Measurements from ENCODE around the gene ZCCHC14.

The ZCCHC14 gene

GRCh38 chr16:87492721-87493607 is at the start of gene ZCCHC14:
Gene ZCCHC14 (minus strand): TSS chr16:87493024. CDS start chr16:87492238, 786 bp downstream.
- DNase-seq (ENCODE audit: low spot score), result peak; percentile 98

- no peak for DNase-seq (ENCODE audit: low spot score)
Observed at GRCh38 chr16:87541872-87542234, 49.0 kb upstream of the ZCCHC14 start.

GRCh38 chr16:87541147-87541871 is 48.5 kb upstream of the ZCCHC14 start:
- DNase-seq (ENCODE audit: low spot score), result no peak

GRCh38 chr16:87540897-87541146 is 48.0 kb upstream of the ZCCHC14 start:
- no peak for DNase-seq (ENCODE audit: low spot score)

- DNase-seq (ENCODE audit: low spot score), result no peak
Observed at GRCh38 chr16:87540072-87540896, 47.5 kb upstream of the ZCCHC14 start.

GRCh38 chr16:87539113-87539512 is 46.3 kb upstream of the ZCCHC14 start:
- no peak for DNase-seq (ENCODE audit: low spot score)

- no peak for DNase-seq (ENCODE audit: low spot score)
Observed at GRCh38 chr16:87538594-87538993, 45.8 kb upstream of the ZCCHC14 start.

- no peak for DNase-seq (ENCODE audit: low spot score)
Observed at GRCh38 chr16:87538160-87538559, 45.3 kb upstream of the ZCCHC14 start.

GRCh38 chr16:87536795-87537142 is 43.9 kb upstream of the ZCCHC14 start:
- no peak for DNase-seq (ENCODE audit: low spot score)

- DNase-seq (ENCODE audit: low spot score), result no peak
Observed at GRCh38 chr16:87535855-87536794, 43.3 kb upstream of the ZCCHC14 start.

- DNase-seq (ENCODE audit: low spot score), result no peak
Observed at GRCh38 chr16:87535457-87535854, 42.6 kb upstream of the ZCCHC14 start.

- no peak for DNase-seq (ENCODE audit: low spot score)
Observed at GRCh38 chr16:87534751-87535150, 41.9 kb upstream of the ZCCHC14 start.

GRCh38 chr16:87534030-87534653 is 41.3 kb upstream of the ZCCHC14 start:
- DNase-seq (ENCODE audit: low spot score), result no peak

GRCh38 chr16:87533061-87533460 is 40.2 kb upstream of the ZCCHC14 start:
- no peak for DNase-seq (ENCODE audit: low spot score)

GRCh38 chr16:87531418-87531817 is 38.6 kb upstream of the ZCCHC14 start:
- DNase-seq (ENCODE audit: low spot score), result no peak

GRCh38 chr16:87528690-87529579 is 36.1 kb upstream of the ZCCHC14 start:
- no peak for DNase-seq (ENCODE audit: low spot score)

GRCh38 chr16:87527055-87527724 is 34.4 kb upstream of the ZCCHC14 start:
- no peak for DNase-seq (ENCODE audit: low spot score)

GRCh38 chr16:87526238-87526947 is 33.6 kb upstream of the ZCCHC14 start:
- DNase-seq (ENCODE audit: low spot score), result no peak

- no peak for DNase-seq (ENCODE audit: low spot score)
Observed at GRCh38 chr16:87525352-87525751, 32.5 kb upstream of the ZCCHC14 start.
